NCI-H510A treated with DMSO at 0.1 percent for 48 hours (cell line): ENCODE measurements around the gene BLOC1S4.

Experiments used
- DNase-seq: peaks from one replicate; lab custom pipeline; 2025; lab: John Stamatoyannopoulos, UW

BLOC1S4 gene

DNA sequence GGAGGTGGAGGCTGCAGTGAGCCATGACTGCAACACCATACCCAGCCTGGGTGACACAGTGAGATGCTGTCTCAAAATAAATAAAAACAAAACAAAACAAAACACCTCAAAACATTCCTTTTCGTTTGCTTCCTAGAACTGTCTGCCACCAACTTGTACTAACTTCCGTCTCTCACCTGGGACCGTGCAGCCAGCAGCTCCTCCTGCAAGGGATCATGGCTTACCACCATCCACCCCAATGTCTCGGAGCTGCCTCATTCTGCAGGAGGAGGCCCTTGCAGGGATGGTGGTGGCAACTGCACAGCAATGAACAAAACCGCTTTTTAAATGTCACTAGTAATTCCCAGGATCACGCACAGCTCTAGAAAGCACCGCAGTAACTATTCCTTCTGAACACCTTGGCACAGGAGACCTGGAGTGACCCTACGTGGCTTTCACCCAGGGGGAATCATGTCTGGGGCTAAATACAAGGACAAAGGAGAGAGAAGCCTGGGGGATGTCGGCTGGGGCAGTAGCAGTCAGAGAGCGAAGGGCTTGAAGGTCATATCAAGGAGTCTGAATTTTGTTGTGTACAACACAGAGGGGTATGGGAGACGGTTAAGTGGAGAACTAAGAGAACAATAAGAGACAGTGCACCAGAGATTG lies 49.1 kb downstream of the BLOC1S4 start:
- no peak for DNase-seq

DNA sequence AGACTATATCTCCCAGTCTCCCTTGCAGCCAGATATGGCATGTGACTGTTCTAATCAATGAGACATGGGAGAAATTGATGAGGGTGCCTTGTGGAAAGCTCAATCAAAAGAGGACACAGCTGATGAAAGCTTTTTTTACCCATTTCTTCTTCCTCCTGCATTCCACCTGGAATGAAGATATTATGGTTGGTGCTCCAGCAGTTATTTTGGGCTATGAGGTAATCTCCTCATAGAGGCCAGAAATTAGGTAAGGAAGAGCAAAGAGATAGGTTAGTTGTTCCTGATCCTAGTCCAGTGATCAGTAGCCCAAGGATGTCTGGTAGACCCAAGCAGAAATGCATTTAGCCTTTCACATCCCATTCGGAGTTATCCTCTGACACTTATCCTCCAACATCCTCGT lies 49.7 kb downstream of the BLOC1S4 start:
- DNase-seq: no peak
